HG03196 (cell line): ENCODE data around the gene MRPL52.
A peak's percentile ranks its signal among the peaks of the same experiment; 100 is the strongest.
"Not testable (repeated sequence)": the region's sequence is repeated elsewhere in the genome, so short reads cannot be mapped to it uniquely, and the experiment has no call there.

Experiments
- ATAC-seq: cut with Tn5 transposase; IDR thresholded peaks from one replicate; pipeline ENCODE4 v1.9.1; 2021; ENCODE audit not compliant: unreplicated experiment

Gene MRPL52

GRCh38 chr14:22829661-22830442 is at the start of gene MRPL52:
Gene MRPL52 (plus strand): TSS chr14:22829887. CDS start chr14:22829913, 26 bp downstream.
- ATAC-seq: peak; percentile 79

DNA sequence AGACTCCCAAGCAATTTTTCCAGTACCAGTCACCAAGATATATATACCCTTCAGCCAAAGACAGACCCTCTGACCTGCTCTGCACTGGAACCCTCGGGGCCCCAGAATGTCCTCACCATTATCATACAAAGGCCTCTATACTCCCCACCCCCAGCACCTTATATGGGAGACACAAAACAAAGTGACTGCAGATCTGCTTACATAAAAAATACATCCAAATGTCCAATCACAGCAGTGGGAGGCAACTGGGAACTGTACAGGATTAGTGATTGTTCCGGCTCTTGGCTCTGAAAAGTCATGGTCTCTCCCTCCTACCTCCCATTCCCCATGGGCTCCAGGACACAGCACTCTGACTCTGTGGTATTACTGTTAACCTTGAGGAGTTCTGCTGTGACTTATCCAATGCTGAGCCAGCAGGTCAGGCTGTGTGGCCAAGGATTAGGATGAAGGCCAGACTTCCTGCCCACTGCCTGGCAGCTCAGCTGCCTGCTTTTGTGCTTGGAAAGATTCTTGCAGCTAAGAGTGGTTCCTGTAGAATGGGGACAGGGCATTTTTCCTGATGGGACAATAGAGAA is 49.5 kb upstream of the MRPL52 start:
- ATAC-seq: no peak

DNA sequence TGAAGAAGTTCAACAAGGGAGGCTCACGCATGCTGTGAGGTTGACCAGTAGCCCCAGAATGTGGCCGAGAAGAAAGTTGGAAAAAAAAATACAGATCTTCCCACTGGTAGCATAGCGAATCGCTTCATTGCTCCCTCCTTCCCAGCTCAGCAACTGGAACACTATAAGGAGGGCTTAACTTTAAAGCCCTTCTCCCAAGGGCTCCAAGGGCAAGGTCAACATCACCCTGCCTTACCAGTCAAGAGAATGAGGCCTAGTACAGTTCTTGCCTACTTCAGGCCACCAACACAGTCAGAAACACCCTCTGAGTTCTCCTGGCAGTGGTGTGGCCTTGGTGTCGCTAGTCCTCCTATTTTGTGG is 48.8 kb upstream of the MRPL52 start:
- ATAC-seq: no peak

- no peak for ATAC-seq
These were observed 48.2 kb upstream of the MRPL52 start for GRCh38 chr14:22781301-22781991.

DNA sequence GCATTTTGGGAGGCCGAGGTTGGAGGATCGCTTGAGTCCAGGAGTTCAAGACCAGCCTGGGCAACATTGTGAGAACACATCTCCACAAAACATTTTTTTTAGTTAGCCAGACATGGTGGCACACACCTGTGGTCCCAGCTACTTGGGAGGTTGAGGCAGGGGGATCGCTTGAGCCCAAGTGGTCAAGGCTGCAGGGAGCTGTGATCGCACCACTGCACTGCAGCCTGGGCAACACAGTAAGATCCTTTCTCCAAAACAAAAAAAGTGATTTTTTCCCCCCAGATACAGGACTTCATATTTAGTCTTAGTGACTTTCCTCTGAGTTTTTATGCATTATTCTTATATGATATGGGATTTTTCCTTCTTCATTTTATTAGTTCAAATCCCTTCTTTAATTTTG is 43.0 kb upstream of the MRPL52 start:
- ATAC-seq: no peak

DNA sequence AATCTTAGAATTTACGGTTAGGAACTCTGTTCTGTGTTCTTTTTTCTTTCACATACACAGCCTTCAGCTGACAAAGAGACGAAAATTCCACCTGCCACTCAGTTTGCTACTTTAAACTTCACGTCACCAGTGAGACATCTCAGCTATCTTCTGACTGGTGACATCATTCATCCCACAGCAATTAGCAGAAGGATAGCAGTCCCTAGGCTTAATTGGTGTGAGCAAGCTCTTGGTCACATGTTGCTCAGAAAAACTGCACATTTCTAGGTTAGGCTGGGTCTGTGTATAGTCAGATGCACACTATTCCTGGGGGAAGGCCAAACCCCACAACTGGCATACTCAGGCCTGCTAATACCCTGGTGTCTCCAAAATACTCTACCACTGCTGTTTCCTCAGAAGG is 38.4 kb upstream of the MRPL52 start:
- ATAC-seq: no peak

GRCh38 chr14:22792158-22792557 is 37.5 kb upstream of the MRPL52 start:
- no peak for ATAC-seq

DNA sequence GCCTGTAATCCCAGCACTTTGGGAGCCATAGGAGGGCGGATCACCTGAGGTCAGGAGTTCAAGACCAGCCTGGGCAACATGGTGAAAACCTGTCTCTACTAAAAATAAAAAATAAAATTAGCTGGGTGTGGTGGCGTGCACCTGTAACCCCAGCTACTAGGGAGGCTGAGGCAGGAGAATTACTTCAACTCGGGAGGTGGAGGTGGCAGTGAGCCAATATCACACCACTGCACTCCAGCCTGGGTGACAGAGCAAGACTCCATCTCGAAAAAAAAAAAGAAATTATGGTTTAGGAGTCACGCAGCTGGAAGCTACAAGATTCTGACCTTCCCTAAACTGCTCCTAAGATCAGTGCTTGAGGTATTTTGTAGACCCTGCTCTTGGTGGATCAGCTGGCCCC is 36.1 kb upstream of the MRPL52 start:
- not testable (repeated sequence) for ATAC-seq

GRCh38 chr14:22793976-22794375 is 35.7 kb upstream of the MRPL52 start:
- ATAC-seq: no peak

GRCh38 chr14:22794551-22794951 is 35.1 kb upstream of the MRPL52 start:
- no peak for ATAC-seq

- ATAC-seq: peak; percentile 35
These were observed 33.5 kb upstream of the MRPL52 start for GRCh38 chr14:22796087-22796707.

DNA sequence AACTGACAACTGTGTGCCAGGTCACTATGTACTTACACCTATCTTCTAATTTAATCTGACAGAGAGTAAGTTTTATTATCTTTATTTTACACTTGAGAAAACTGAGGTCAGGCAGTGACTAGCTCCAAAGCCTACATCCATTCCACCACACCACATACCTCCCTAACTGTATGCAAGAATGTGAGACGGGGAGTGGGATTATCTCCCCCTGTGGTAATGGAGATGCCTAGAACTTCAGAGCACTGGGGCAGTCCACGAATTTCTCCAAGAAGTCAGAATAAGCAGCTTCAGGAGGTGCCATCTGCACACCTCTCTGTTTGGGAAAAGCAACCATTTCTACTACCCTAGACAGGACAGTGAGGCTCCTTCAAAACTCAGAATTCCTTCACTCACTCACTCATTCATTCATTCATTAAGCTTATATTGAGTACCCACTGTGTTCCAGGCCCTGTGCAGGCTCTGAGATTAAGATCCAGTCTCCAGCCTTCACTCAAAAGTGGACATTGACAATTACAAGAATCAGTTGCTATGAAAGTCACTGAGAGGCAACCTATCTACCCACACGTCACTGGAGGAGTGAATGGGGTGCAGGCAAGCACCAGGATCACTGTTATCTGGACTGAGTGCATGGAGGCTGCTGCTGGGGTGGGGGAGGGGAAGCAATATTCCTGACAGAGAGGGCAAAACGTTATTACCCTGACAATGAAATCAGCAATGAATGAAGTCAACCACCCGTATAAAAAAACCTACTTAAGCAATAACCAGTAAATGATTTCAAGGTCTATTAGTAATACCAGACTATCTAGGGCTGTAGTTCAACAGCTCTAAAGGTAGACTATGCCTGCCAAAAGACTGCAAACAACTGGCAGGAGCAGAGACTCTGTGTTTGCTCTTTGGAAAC is 32.4 kb upstream of the MRPL52 start:
- no peak for ATAC-seq

DNA sequence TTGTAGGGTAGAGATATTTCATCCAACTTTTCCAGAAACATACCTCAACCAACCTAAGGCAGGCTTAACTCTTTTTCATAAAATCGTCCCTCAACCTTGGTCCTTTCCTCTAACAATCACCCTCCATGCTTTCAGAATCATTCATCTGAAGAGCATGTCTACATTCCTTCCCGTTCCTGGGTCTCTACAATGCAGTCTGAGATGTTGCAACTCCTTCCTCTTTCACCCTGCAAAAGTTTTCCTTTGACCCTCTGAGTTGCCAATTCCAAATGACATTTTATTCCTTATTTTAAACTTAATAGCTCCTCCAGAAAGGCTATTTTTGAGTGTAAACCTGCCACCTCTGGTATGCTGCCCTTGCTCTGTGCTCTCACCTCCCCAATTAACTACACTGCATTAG is 31.2 kb upstream of the MRPL52 start:
- ATAC-seq: no peak

- no peak for ATAC-seq
These were observed 29.3 kb upstream of the MRPL52 start for GRCh38 chr14:22800346-22800745.

DNA sequence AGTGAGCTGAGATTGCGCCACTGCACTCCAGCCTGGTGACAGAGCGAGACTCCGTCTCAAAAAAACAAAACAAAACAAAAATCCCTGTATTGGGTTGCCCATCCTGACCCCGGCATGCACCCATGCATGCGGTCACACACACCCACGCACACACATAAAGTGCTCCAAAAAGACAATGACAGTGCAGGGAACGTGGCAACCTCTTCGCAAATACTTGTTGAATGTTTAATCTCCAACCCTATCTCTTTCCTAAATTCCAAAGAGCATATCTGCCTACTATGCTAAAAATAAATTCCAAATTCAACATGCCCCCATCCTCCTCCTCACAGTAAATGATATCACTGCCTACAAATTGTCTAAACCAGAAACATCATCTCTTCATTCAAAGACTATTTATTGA is 28.0 kb upstream of the MRPL52 start:
- ATAC-seq: no peak

DNA sequence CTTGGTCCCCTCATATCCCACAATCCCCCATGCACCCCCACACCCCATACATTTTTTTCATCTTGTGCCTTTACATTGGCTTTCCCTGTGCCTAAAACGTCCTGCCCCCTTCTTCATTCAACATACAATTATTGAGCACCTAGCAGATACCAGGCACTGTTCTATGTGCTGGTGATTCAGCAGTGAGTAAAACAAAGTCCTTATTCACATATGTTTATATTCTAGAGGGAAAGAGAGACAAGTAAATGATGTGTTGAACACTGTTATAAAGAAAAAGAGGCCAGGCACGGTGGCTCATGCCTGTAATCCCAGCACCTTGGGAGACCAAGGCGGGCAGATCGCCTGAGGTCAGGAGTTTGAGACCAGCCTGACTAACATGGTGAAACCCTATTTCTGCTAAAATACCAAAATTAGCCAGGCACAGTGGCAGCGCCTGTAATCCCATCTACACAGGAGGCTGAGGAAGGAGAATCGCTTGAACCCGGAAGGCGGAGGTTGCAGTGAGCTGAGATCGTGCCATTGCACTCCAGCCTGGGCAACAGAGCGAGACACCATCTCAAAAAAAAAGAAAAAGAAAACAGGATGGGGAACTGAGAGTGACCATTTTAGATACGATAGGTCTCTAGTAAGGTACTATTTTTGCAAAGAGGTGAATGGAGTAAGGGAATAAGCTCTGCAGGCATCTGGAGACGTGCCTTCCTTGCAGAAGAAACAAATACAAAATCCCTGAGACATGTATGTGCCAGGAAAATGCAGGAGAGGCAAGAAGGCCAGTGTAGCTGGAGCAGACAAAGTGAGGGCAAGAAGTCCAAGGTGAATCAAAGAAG is 26.6 kb upstream of the MRPL52 start:
- no peak for ATAC-seq

GRCh38 chr14:22803687-22803974 is 26.1 kb upstream of the MRPL52 start:
- no peak for ATAC-seq

GRCh38 chr14:22805235-22805634 is 24.5 kb upstream of the MRPL52 start:
- ATAC-seq: not testable (repeated sequence)

GRCh38 chr14:22807432-22808087 is 22.1 kb upstream of the MRPL52 start:
- ATAC-seq: no peak
